Muscle layer of duodenum (tissue), 2 donors: ENCODE data around the gene KIAA1217.

Experiments used
- H3K27ac ChIP-seq: one replicate; pipeline ENCODE4 v1.7.0; 2013; ENCODE audit warnings: mild to moderate bottlenecking, low read length
- H3K27me3 ChIP-seq: one replicate; pipeline ENCODE4 v1.7.0; 2013; ENCODE audit warnings: low read depth, mild to moderate bottlenecking, control low read depth, low read length
- H3K36me3 ChIP-seq, 2 donors: one replicate each; pipeline ENCODE4 v1.7.0; 2013; ENCODE audit warnings: low read length in 2 of 2, control low read depth in 1 of 2, mild to moderate bottlenecking in 1 of 2; ENCODE audit not compliant: insufficient read depth in 2 of 2, control insufficient read depth in 1 of 2
- H3K4me1 ChIP-seq, 2 donors: one replicate each; pipeline ENCODE4 v1.7.0; 2013; ENCODE audit warnings: low read length in 2 of 2, mild to moderate bottlenecking in 2 of 2, control low read depth in 1 of 2, moderate library complexity in 1 of 2; ENCODE audit not compliant: insufficient read depth in 2 of 2, control insufficient read depth in 1 of 2
- H3K4me3 ChIP-seq, 2 donors: one replicate each; pipeline ENCODE4 v1.7.0; 2013; ENCODE audit warnings: low read length in 2 of 2, low read depth in 1 of 2, mild to moderate bottlenecking in 1 of 2
- H3K9me3 ChIP-seq, 2 donors: one replicate each; pipeline ENCODE4 v1.7.0; 2013; ENCODE audit warnings: low read length in 2 of 2, control low read depth in 1 of 2, mild to moderate bottlenecking in 1 of 2; ENCODE audit not compliant: control insufficient read depth in 1 of 2
- donor health status: healthy.

KIAA1217 gene

DNA sequence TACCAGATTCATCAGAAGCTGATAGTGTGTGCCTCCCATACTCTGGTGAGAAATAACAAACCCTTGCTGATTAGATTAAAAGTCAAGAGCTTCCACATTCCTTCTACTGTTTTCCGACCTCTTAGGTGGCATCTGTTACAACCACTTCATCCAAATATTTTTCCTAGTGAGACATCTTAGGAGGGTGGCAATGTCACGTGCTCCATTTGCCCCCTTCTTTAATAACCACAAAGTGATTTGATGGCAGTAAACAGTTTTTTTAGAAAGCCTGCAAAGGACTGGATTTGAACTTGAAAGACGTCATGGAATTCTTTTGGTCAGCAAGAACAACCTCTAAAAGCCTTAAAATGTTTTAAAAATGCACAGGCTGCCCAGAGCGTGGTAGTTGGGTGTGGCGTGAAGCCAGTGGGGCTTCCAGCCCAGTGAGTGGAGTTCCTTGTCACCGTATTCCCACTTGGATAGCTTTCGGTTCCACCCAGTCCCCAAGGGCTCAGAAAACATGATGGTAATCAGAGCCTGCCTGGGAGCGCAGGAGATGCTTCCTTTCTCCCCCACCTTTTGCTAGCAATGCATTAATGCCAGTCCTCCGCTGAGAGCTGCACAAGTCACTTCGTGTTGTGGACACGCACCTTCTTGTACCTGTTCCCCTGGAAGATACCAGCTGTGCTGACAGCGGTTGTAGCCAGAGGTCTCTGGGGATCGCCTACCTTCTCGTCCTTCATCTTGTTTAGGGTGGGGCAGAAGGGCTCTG is 256.4 kb downstream of the KIAA1217 start:
- Histone ChIP-seq H3K4me3 (peak overlapping the region in 1 of 2 donors; percentile 51), H3K4me1 (peaks cover 0 to 13% of the 10 kb centered on the region in 2 donors), H3K27me3 (no peaks in the 10 kb centered on the region), H3K9me3 (no peaks in the 10 kb centered on the region), H3K27ac (peak overlapping the region; percentile 81), H3K36me3 (peaks cover 0 to 4% of the 10 kb centered on the region in 2 donors)

DNA sequence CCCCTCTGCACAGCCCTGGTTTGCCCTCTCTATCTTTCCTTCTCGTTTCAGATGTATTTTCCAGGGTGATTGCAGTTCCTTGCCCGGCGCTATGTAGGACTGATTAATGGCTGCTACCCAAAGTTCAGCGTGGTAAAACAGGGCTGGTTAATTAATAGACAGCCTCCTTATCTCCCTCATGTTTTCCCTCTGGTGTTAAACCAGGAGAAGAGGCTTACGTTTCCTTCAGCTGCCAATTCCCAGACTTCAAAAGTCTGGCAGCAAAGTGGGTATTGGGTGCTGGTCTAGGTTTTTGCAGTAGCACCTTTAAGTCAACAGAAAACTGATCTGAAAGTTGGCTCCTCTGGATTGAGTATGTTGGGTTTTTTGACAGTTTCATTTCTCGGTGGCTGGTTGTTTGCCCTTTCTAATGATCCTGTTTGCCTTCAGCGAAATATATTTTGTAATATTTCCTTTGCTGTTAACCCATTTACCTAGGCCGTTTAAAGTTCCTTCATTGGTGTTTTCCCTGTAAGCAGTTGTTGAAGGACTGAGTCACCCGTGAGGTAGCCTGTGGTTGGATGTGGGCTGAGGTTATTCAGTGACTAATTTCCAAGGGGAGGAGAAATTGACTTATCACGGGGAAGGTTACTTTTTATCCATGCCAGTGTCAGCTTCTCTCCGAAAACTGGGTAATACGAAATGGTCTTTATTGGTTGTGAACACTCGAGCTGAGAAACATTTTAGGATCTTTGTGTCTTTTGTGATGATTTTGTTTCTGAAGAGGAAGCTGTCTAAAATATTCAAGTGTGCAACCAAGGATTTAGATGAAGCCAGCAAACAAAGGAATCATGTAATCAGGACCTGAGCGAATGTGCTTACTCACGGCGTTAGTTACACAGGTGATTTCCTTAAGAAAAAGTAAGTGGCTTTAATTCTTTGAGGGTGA is 257.2 kb downstream of the KIAA1217 start:
- Histone ChIP-seq H3K9me3 (no peaks in the 10 kb centered on the region), H3K27me3 (no peaks in the 10 kb centered on the region), H3K4me1 (peaks cover 0 to 13% of the 10 kb centered on the region in 2 donors), H3K36me3 (peaks cover 0 to 4% of the 10 kb centered on the region in 2 donors), H3K27ac (peak overlapping the region; percentile 81), H3K4me3 (peak overlapping the region in 1 of 2 donors; percentile 51)

DNA sequence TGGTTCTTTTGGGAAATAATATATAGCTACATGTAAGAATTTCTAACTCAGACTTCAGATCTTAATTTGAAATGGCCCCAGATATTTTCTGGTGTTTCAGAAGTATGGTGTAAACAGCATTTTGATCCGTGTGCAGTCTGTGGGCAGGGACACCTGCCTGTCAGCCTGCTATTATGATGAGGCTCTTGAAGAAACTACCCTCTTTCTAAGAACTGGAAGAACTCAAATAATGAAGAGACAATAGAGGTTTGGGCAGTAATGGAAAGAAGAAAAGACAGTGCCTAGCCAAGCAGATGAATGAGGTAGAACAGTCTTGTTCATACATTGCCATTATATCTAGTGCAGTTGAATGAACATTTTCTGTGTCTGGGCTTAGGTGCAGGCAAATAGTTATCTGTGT is 258.2 kb downstream of the KIAA1217 start:
- peaks cover 0 to 4% of the 10 kb centered on the region in 2 donors for H3K36me3 ChIP-seq
- H3K4me3 ChIP-seq = peak overlapping the region in 1 of 2 donors; percentile 51
- H3K27me3 ChIP-seq = no peaks in the 10 kb centered on the region
- peaks cover 0 to 13% of the 10 kb centered on the region in 2 donors for H3K4me1 ChIP-seq
- no peaks in the 10 kb centered on the region for H3K9me3 ChIP-seq
- peak overlapping the region; percentile 81 for H3K27ac ChIP-seq

DNA sequence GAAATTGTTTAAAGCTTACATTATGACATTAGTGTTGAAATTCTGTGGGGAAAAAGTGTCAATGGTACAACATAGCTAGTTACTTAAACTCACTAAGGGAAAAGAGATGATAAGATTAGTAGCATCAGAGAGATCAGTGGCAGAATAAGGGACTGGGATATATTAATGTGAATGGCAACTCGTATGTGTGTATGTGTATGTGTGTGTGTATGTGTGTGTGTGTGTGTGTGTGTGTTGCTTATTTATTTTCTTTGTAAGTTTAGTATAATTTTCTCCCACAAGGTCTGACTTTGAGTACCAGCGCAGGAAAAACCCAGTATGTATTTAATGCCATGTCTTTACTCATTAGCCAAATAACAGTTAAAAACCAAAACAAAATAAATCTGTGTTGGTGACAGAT is 258.7 kb downstream of the KIAA1217 start:
- H3K9me3 ChIP-seq = no peaks in the 10 kb centered on the region
- H3K36me3 ChIP-seq = peaks cover 0 to 4% of the 10 kb centered on the region in 2 donors
- peak overlapping the region in 1 of 2 donors; percentile 51 for H3K4me3 ChIP-seq
- H3K27ac ChIP-seq = peak overlapping the region; percentile 81
- no peaks in the 10 kb centered on the region for H3K27me3 ChIP-seq
- H3K4me1 ChIP-seq = peaks cover 0 to 9% of the 10 kb centered on the region in 2 donors

DNA sequence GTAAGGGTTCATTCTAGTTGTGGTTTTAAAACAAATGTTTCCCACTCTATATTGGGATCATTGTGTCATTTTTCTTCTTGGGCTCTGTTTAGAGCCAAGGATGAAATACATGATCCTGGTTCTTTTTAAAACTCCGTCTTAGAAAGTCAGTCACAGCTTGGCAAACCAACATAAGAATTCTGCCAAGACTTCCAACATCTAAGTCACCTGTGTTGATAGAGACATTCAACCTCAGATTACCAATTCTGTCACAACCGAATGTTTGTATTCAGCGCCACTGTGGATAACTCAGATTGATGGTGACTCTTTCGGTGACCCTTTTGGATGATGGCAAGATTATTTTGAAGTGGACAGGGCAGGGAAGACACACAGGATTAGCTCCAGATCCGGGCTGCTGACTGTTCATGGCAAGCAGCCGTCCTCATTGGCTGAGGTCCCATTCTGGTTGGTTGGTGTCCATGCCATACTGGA is 259.4 kb downstream of the KIAA1217 start:
- Histone ChIP-seq H3K4me3 (peak overlapping the region in 1 of 2 donors; percentile 51), H3K27ac (peak overlapping the region; percentile 81), H3K27me3 (no peaks in the 10 kb centered on the region), H3K4me1 (peaks cover 0 to 7% of the 10 kb centered on the region in 2 donors), H3K9me3 (no peaks in the 10 kb centered on the region), H3K36me3 (peaks cover 0 to 11% of the 10 kb centered on the region in 2 donors)

DNA sequence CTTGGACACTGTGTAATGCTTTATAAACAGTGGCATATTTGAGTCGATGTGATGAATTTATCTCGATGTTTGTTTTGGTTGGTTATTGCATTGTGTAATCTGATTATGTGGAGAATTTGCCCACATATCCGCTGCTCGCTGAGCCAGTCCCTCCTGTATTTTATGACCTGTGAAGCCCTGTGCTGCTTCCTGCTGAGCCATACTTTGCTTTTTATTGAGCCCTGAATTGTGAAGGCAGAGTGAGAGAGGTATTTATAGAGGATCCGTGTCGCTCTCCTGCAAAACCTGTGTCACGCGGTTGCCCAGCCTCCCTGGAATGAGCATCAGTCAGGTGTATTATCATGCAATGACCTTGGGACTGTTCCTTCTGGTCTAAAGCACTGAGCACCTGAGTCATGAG is 261.1 kb downstream of the KIAA1217 start:
- Histone ChIP-seq H3K36me3 (peaks cover 0 to 16% of the 10 kb centered on the region in 2 donors), H3K4me1 (no peaks in the 10 kb centered on the region), H3K4me3 (no peak overlapping the region), H3K27ac (no peak overlapping the region), H3K9me3 (no peaks in the 10 kb centered on the region), H3K27me3 (no peaks in the 10 kb centered on the region)

DNA sequence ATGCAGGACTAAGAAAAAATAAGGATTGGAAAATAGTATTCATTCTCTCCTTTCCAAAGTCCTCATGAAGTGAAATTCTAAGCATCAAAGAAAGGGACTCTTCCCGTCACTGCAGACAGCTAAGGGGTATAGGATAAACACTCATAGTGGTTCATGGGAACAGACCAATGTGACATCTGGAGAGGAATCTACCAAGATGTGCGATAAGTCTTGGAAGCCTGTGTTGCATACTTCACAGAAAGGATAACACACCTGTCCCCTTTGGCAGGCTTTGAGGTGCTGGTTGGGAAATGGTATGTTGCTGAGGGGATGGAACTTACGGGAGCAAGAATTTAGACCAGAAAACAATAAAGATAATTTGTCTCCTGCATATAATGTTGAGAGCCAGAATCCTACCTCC is 266.7 kb downstream of the KIAA1217 start:
- Histone ChIP-seq H3K27ac (no peak overlapping the region), H3K27me3 (no peaks in the 10 kb centered on the region), H3K36me3 (peaks cover 0 to 21% of the 10 kb centered on the region in 2 donors), H3K4me3 (no peak overlapping the region), H3K4me1 (no peaks in the 10 kb centered on the region), H3K9me3 (no peaks in the 10 kb centered on the region)

DNA sequence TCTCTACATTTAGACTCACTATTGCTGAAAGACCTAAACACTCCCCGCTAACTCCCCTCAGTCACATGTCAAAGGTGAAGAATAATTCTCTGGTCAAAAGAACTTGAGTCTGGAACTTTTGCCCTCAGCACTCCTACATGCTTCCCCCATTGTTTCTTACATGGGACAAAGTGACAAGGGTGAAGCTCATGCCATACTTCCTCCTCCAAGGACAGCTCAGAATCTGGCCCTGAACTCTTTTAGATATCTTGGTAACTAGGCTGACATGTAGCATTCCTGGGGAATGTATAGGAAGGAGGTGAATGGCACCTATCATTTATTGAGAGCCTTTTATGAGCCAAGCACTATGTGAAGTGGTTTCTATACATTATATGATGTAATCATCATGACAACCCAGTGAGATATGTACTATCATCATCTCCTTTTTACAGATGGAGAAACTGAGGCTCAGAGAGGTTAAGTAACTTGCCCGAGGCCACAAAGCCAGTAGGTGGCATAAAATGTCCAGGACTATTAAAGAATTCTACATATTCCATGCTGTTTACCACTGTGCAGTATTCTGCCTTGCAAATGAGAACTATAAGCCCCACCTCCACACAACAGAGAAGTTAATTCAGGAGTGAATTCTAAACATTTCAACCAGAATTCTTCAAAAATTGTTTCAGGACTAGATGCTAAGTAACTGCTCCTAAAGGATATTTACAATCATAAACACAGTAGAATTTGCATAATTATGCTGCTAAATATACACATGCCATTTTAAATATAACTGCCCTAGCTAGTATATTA is 268.2 kb downstream of the KIAA1217 start:
- no peaks in the 10 kb centered on the region for H3K9me3 ChIP-seq
- H3K4me1 ChIP-seq = no peaks in the 10 kb centered on the region
- peaks cover 0 to 21% of the 10 kb centered on the region in 2 donors for H3K36me3 ChIP-seq
- H3K27me3 ChIP-seq = no peaks in the 10 kb centered on the region
- no peak overlapping the region for H3K27ac ChIP-seq
- no peak overlapping the region for H3K4me3 ChIP-seq

DNA sequence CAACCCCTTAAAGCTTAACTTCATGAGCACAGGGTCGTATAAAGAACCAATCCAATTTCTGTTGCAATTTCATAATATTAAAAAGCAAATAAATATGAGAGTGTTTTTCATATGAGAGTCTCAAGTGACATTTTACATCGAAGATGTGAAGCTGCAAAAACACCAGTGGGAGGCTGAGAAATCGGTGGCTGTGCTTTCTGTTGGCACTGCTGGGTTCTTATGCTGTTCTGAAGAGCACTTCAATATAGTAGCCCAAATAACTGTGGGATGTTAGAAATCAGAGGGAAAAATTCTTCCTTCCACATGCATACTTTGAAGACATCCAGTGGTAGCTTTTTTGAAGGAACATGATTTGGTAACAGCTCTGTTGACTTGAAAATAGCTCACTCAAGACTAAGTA is 269.0 kb downstream of the KIAA1217 start:
- Histone ChIP-seq H3K4me3 (no peak overlapping the region), H3K9me3 (no peaks in the 10 kb centered on the region), H3K36me3 (peaks cover 0 to 18% of the 10 kb centered on the region in 2 donors), H3K4me1 (no peaks in the 10 kb centered on the region), H3K27me3 (no peaks in the 10 kb centered on the region), H3K27ac (no peak overlapping the region)

DNA sequence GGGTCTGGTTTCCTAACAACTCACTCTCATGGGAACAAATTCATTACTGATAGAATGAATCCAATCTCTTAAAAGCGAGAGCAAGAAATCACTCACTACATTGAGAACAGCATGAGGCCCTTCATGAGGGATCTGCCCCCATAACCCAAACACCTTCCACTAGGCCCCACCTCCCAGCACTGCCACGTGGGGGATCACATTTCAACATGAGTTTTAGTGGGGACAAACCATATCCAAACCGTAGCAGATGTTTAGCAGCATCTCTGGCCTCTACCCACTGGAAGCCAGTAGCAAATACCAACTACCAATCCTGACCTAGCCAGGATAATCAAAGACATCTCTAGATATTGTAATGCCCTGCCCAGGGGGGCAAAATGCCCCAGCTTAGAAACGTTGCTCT is 270.9 kb downstream of the KIAA1217 start:
- H3K27ac ChIP-seq = no peak overlapping the region
- no peaks in the 10 kb centered on the region for H3K9me3 ChIP-seq
- H3K4me1 ChIP-seq = no peaks in the 10 kb centered on the region
- H3K36me3 ChIP-seq = peaks cover 0 to 5% of the 10 kb centered on the region in 2 donors
- H3K4me3 ChIP-seq = no peak overlapping the region
- H3K27me3 ChIP-seq = no peaks in the 10 kb centered on the region
